GM23338 (cell line): Measurements from ENCODE around the gene ANKRD6. TPM values are rescaled to one million over a fixed set of nuclear protein-coding genes. Genes with fewer than 3 reads are reported as not detected.
A peak's percentile ranks its signal among the peaks of the same experiment; 100 is the strongest.

Source experiments
- ATAC-seq: fragments of 200-7000 bp; cut with Tn5 transposase; 3 replicates; pipeline ENCODE4 v1.9.1; 2020
- DNase-seq: peaks from one replicate; pipeline ENCODE4 v3.0.0-alpha.2; 2015; ENCODE audit warnings: low spot score
- H2AFZ ChIP-seq: fragments of 200-600 bp; sonication (generic); 2 replicates; pipeline ENCODE4 v1.8.0; 2016; ENCODE audit warnings: antibody characterized with exemption, mild to moderate bottlenecking, moderate library complexity
- H3F3A ChIP-seq: fragments of 200-600 bp; sonication (generic); replicated peaks from 2 replicates; pipeline ENCODE4 v1.8.0; 2017; ENCODE audit warnings: antibody characterized with exemption, mixed run types, low read depth
- H3K27ac ChIP-seq: fragments of 200-600 bp; sonication (generic); 2 replicates; pipeline ENCODE4 v1.6.1; 2016; ENCODE audit warnings: low read depth
- H3K27me3 ChIP-seq: fragments of 200-600 bp; sonication (generic); 2 replicates; pipeline ENCODE4 v1.8.0; 2016; ENCODE audit warnings: mild to moderate bottlenecking, mixed run types, moderate library complexity; ENCODE audit not compliant: insufficient read depth
- H3K36me3 ChIP-seq: fragments of 200-600 bp; sonication (generic); 2 replicates; pipeline ENCODE4 v1.8.0; 2016; ENCODE audit warnings: mild to moderate bottlenecking; ENCODE audit not compliant: insufficient read depth
- H3K4me1 ChIP-seq: fragments of 200-600 bp; sonication (generic); 2 replicates; pipeline ENCODE4 v1.8.0; 2016; ENCODE audit warnings: mild to moderate bottlenecking, moderate library complexity; ENCODE audit not compliant: insufficient read depth
- H3K4me2 ChIP-seq: fragments of 200-600 bp; sonication (generic); 2 replicates; pipeline ENCODE4 v1.7.1; 2017; ENCODE audit warnings: mixed run types
- H3K4me3 ChIP-seq: fragments of 200-600 bp; sonication (generic); 2 replicates; pipeline ENCODE4 v1.6.1; 2016; ENCODE audit warnings: mixed run types
- H3K79me2 ChIP-seq: fragments of 200-600 bp; sonication (generic); replicated peaks from 2 replicates; pipeline ENCODE4 v1.8.0; 2017; ENCODE audit warnings: mild to moderate bottlenecking; ENCODE audit not compliant: insufficient read depth
- H3K9me2 ChIP-seq: fragments of 200-600 bp; sonication (generic); 2 replicates; pipeline ENCODE4 v1.8.0; 2017; ENCODE audit not compliant: insufficient read depth
- H4K20me1 ChIP-seq: fragments of 200-600 bp; sonication (generic); replicated peaks from 2 replicates; pipeline ENCODE4 v1.8.0; 2017; ENCODE audit warnings: mild to moderate bottlenecking; ENCODE audit not compliant: insufficient read depth
- H3K27ac Mint-ChIP-seq: 2 replicates; pipeline ENCODE4 v1.8.0; 2020; ENCODE audit warnings: inconsistent platforms, mild to moderate bottlenecking, moderate library complexity, mixed read lengths
- H3K27me3 Mint-ChIP-seq: 3 replicates; pipeline ENCODE4 v1.8.0; 2022; ENCODE audit warnings: low read depth, mild to moderate bottlenecking, moderate library complexity, mixed read lengths, inconsistent platforms; ENCODE audit not compliant: insufficient read depth, poor library complexity
- H3K36me3 Mint-ChIP-seq: 3 replicates; pipeline ENCODE4 v1.8.0; 2021; ENCODE audit warnings: low read depth, mild to moderate bottlenecking, inconsistent platforms, moderate library complexity, mixed read lengths
- H3K4me1 Mint-ChIP-seq: 3 replicates; pipeline ENCODE4 v1.8.0; 2020; ENCODE audit warnings: mild to moderate bottlenecking, inconsistent platforms, mixed read lengths
- H3K4me3 Mint-ChIP-seq: 3 replicates; pipeline ENCODE4 v1.8.0; 2021; ENCODE audit warnings: moderate library complexity, mild to moderate bottlenecking, inconsistent platforms, mixed read lengths
- H3K9me3 Mint-ChIP-seq: 3 replicates; pipeline ENCODE4 v1.8.0; 2020; ENCODE audit warnings: moderate library complexity, mild to moderate bottlenecking, inconsistent platforms, mixed read lengths
- CREB1 ChIP-seq: fragments of 250-450 bp; sonication (Bioruptor Pico); IDR thresholded peaks from 2 replicates; pipeline ENCODE4 v1.5.0; 2020; ENCODE audit warnings: low read depth, mild to moderate bottlenecking, moderate library complexity
- EZH2phosphoT487 ChIP-seq: fragments of 200-600 bp; sonication (generic); IDR thresholded peaks from one replicate; pipeline ENCODE4 v1.8.1; 2018; ENCODE audit warnings: antibody characterized with exemption; ENCODE audit not compliant: unreplicated experiment
- JUNB ChIP-seq: IDR thresholded peaks from one replicate; pipeline ENCODE4 v1.6.1; 2016; ENCODE audit warnings: antibody characterized with exemption; ENCODE audit not compliant: unreplicated experiment
- STAT1 ChIP-seq: IDR thresholded peaks from one replicate; pipeline ENCODE4 v1.6.1; 2016; ENCODE audit warnings: antibody characterized with exemption; ENCODE audit not compliant: unreplicated experiment
- ZNF114 ChIP-seq: fragments of 250-450 bp; sonication (Bioruptor Pico); IDR thresholded peaks from 2 replicates; pipeline ENCODE4 v1.5.0; 2020; ENCODE audit warnings: mild to moderate bottlenecking, moderate library complexity
- ZNF331 ChIP-seq: fragments of 250-450 bp; sonication (Bioruptor Pico); IDR thresholded peaks from 2 replicates; pipeline ENCODE4 v1.5.0; 2020; ENCODE audit warnings: low read depth, mild to moderate bottlenecking, moderate library complexity
- polyA plus RNA-seq: library from polyadenylated mRNA; unstranded; fragments of >200 nt; fragmentation: Nextera tagmentation; extraction: Ambion mirVana; gene quantifications from 2 replicates; pipeline ENCODE4 v1.2.1, GENCODE V29; 2016
- total RNA-seq: library from RNA; depleted of rRNA; stranded (reverse); fragments of >200 nt; shearing (Covaris generic); gene quantifications from 2 replicates; pipeline ENCODE4 v1.2.3, GENCODE V29; 2014
- TF ChIP-seq, protein P1 (sequence below): fragments of 250-450 bp; sonication (Bioruptor Pico); IDR thresholded peaks from 2 replicates; pipeline ENCODE4 v1.5.0; 2020; ENCODE audit warnings: mild to moderate bottlenecking, moderate library complexity
- TF ChIP-seq, protein P2 (sequence below): IDR thresholded peaks from 2 replicates; pipeline ENCODE4 v1.6.1; 2016; ENCODE audit warnings: antibody characterized with exemption

The ANKRD6 gene
- total and polyA plus RNA-seq, 2 experiments from 2014 or later, result 3.2 to 9.2 TPM

DNA sequence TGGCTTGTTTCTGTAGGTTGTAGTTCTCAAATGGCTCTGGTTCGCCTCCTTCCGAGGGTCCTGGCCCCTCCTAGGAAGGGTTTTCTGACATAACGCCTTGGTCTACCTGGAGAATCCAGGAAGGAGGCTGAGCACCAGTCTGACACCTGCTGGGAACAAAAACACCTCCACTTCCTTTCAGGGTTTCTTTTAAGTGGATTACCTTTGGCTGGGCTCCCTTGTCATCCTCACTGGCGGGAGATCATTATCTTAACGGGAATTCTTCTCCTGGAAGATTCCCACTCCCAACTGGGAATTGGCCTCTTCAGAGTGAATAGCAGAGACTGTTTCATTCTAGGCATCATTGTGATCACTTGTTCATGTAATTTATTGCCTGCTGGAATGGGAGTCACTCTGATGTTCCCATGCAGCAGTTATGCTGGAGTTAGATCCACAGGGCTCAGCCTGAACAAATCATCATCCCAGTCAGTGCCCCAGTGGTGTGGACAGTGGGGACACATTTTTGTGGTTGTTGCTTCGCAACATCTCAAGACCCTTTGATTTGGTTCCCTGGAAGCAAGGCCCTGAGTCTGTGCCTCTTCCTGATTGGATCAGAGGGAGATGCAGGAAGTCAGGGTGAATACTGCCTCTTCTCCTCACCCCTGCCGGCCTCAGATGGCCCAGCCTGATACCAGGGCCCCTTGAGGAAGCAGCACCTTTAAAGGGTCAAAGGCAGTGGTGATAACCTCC lies 156.5 kb downstream of the ANKRD6 start (continued):
- TF ChIP-seq, protein P1, sequence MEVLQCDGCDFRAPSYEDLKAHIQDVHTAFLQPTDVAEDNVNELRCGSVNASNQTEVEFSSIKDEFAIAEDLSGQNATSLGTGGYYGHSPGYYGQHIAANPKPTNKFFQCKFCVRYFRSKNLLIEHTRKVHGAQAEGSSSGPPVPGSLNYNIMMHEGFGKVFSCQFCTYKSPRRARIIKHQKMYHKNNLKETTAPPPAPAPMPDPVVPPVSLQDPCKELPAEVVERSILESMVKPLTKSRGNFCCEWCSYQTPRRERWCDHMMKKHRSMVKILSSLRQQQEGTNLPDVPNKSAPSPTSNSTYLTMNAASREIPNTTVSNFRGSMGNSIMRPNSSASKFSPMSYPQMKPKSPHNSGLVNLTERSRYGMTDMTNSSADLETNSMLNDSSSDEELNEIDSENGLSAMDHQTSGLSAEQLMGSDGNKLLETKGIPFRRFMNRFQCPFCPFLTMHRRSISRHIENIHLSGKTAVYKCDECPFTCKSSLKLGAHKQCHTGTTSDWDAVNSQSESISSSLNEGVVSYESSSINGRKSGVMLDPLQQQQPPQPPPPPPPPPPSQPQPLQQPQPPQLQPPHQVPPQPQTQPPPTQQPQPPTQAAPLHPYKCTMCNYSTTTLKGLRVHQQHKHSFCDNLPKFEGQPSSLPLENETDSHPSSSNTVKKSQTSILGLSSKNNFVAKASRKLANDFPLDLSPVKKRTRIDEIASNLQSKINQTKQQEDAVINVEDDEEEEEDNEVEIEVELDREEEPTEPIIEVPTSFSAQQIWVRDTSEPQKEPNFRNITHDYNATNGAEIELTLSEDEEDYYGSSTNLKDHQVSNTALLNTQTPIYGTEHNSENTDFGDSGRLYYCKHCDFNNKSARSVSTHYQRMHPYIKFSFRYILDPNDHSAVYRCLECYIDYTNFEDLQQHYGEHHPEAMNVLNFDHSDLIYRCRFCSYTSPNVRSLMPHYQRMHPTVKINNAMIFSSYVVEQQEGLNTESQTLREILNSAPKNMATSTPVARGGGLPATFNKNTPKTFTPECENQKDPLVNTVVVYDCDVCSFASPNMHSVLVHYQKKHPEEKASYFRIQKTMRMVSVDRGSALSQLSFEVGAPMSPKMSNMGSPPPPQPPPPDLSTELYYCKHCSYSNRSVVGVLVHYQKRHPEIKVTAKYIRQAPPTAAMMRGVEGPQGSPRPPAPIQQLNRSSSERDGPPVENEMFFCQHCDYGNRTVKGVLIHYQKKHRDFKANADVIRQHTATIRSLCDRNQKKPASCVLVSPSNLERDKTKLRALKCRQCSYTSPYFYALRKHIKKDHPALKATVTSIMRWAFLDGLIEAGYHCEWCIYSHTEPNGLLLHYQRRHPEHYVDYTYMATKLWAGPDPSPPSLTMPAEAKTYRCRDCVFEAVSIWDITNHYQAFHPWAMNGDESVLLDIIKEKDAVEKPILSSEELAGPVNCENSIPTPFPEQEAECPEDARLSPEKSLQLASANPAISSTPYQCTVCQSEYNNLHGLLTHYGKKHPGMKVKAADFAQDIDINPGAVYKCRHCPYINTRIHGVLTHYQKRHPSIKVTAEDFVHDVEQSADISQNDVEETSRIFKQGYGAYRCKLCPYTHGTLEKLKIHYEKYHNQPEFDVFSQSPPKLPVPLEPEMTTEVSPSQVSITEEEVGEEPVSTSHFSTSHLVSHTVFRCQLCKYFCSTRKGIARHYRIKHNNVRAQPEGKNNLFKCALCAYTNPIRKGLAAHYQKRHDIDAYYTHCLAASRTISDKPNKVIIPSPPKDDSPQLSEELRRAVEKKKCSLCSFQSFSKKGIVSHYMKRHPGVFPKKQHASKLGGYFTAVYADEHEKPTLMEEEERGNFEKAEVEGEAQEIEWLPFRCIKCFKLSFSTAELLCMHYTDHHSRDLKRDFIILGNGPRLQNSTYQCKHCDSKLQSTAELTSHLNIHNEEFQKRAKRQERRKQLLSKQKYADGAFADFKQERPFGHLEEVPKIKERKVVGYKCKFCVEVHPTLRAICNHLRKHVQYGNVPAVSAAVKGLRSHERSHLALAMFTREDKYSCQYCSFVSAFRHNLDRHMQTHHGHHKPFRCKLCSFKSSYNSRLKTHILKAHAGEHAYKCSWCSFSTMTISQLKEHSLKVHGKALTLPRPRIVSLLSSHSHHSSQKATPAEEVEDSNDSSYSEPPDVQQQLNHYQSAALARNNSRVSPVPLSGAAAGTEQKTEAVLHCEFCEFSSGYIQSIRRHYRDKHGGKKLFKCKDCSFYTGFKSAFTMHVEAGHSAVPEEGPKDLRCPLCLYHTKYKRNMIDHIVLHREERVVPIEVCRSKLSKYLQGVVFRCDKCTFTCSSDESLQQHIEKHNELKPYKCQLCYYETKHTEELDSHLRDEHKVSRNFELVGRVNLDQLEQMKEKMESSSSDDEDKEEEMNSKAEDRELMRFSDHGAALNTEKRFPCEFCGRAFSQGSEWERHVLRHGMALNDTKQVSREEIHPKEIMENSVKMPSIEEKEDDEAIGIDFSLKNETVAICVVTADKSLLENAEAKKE (CRISPR knock-in tag), result 0 out of 2 replicates have a peak, but pooled peaks have one; percentile 25

DNA sequence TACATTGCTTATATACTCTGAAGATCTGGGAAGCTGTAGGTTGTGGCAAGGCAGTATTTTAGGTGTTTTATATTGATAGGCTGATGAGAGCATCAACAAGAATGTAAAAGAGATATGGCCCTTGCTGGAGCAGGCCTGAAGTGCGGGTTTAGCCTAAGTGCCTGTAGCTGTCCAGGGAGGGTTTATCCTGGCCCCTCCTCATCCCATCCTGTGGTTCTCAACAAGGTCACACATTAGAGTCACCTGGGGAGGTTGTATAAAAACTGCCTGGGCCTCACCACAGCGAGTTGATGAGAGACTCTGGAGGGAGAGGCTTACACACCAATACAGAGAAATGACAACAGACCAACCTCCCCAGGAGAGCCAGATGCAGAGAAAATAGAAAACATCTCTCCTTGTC lies 157.2 kb downstream of the ANKRD6 start:
- H3K4me2 ChIP-seq, result no peak overlapping the region
- H3K27me3 ChIP-seq, result no peaks in the 10 kb centered on the region
- Mint-ChIP-seq H3K9me3 (no peaks in the 10 kb centered on the region), H3K27me3 (peaks cover 2% of the 10 kb centered on the region), H3K27ac (no peak overlapping the region), H3K36me3 (no peaks in the 10 kb centered on the region), H3K4me1 (peaks cover 12% of the 10 kb centered on the region), H3K4me3 (no peak overlapping the region)
- ATAC-seq (no peak; the same call in 2 of the 3 replicates), DNase-seq (no peak)
- no peaks in the 10 kb centered on the region for H4K20me1 ChIP-seq
- no peaks in the 10 kb centered on the region for H3K9me2 ChIP-seq
- H2AFZ ChIP-seq, result no peak overlapping the region
- no peak overlapping the region for H3K27ac ChIP-seq
- H3F3A ChIP-seq, result no peaks in the 10 kb centered on the region
- no peaks in the 10 kb centered on the region for H3K36me3 ChIP-seq
- H3K79me2 ChIP-seq, result no peaks in the 10 kb centered on the region
- H3K4me1 ChIP-seq, result peaks cover 10% of the 10 kb centered on the region; the same call in 1 of the 2 replicates
- no peak overlapping the region for H3K4me3 ChIP-seq
- no peak for TF ChIP-seq EZH2phosphoT487
- TF ChIP-seq, protein P2, sequence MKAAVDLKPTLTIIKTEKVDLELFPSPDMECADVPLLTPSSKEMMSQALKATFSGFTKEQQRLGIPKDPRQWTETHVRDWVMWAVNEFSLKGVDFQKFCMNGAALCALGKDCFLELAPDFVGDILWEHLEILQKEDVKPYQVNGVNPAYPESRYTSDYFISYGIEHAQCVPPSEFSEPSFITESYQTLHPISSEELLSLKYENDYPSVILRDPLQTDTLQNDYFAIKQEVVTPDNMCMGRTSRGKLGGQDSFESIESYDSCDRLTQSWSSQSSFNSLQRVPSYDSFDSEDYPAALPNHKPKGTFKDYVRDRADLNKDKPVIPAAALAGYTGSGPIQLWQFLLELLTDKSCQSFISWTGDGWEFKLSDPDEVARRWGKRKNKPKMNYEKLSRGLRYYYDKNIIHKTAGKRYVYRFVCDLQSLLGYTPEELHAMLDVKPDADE, result no peak
- no peak for TF ChIP-seq ZNF331 (CRISPR knock-in tag)
- TF ChIP-seq, protein P1 (CRISPR knock-in tag), result no peak
- TF ChIP-seq CREB1 (CRISPR knock-in tag), result no peak
- no peak for TF ChIP-seq ZNF114
- no peak for TF ChIP-seq STAT1
- no peak for TF ChIP-seq JUNB
